ENCODE measurements around the gene NRAP. TPM values are rescaled to one million over a fixed set of nuclear protein-coding genes. Genes with fewer than 3 reads are reported as not detected.

NRAP gene
- total and polyA plus RNA-seq, 2 experiments from 2014 or later = not detected

- Histone ChIP-seq H3K4me3 (no peak overlapping the region), H4K20me1 (replicated peaks; ENCODE audit: insufficient read depth) (no peaks in the 10 kb centered on the region), H2AFZ (no peak overlapping the region), H3K27me3 (ENCODE audit: insufficient read depth) (no peaks in the 10 kb centered on the region), H3K9me2 (ENCODE audit: insufficient read depth) (no peaks in the 10 kb centered on the region), H3K4me2 (no peak overlapping the region), H3K4me1 (ENCODE audit: insufficient read depth) (no peaks in the 10 kb centered on the region), H3K79me2 (replicated peaks; ENCODE audit: insufficient read depth) (no peaks in the 10 kb centered on the region), H3F3A (replicated peaks; ENCODE audit: low read depth) (no peaks in the 10 kb centered on the region), H3K36me3 (ENCODE audit: insufficient read depth) (no peaks in the 10 kb centered on the region), H3K27ac (ENCODE audit: low read depth) (no peak overlapping the region)
- no peak for TF ChIP-seq CREB1 (CRISPR knock-in tag; IDR thresholded peaks at IDR 0.05; ENCODE audit: low read depth)
- TF ChIP-seq, protein P1, sequence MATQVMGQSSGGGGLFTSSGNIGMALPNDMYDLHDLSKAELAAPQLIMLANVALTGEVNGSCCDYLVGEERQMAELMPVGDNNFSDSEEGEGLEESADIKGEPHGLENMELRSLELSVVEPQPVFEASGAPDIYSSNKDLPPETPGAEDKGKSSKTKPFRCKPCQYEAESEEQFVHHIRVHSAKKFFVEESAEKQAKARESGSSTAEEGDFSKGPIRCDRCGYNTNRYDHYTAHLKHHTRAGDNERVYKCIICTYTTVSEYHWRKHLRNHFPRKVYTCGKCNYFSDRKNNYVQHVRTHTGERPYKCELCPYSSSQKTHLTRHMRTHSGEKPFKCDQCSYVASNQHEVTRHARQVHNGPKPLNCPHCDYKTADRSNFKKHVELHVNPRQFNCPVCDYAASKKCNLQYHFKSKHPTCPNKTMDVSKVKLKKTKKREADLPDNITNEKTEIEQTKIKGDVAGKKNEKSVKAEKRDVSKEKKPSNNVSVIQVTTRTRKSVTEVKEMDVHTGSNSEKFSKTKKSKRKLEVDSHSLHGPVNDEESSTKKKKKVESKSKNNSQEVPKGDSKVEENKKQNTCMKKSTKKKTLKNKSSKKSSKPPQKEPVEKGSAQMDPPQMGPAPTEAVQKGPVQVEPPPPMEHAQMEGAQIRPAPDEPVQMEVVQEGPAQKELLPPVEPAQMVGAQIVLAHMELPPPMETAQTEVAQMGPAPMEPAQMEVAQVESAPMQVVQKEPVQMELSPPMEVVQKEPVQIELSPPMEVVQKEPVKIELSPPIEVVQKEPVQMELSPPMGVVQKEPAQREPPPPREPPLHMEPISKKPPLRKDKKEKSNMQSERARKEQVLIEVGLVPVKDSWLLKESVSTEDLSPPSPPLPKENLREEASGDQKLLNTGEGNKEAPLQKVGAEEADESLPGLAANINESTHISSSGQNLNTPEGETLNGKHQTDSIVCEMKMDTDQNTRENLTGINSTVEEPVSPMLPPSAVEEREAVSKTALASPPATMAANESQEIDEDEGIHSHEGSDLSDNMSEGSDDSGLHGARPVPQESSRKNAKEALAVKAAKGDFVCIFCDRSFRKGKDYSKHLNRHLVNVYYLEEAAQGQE (IDR thresholded peaks at IDR 0.05; ENCODE audit: unreplicated experiment) = no peak
- TF ChIP-seq ZNF462 (CRISPR knock-in tag; IDR thresholded peaks at IDR 0.05) = no peak
- TF ChIP-seq ZNF331 (CRISPR knock-in tag; IDR thresholded peaks at IDR 0.05; ENCODE audit: low read depth) = no peak
- TF ChIP-seq ETS1 (IDR thresholded peaks at IDR 0.05) = no peak
- TF ChIP-seq JUNB (IDR thresholded peaks at IDR 0.05; ENCODE audit: unreplicated experiment) = no peak
- no peak for TF ChIP-seq EZH2 (IDR thresholded peaks at IDR 0.05; ENCODE audit: low read depth, unreplicated experiment)
- no peak for TF ChIP-seq STAT1 (IDR thresholded peaks at IDR 0.05; ENCODE audit: unreplicated experiment)
- TF ChIP-seq ZNF114 (CRISPR knock-in tag; IDR thresholded peaks at IDR 0.05) = no peak
- TF ChIP-seq NANOG (IDR thresholded peaks at IDR 0.05; ENCODE audit: borderline replicate concordance) = no peak
- TF ChIP-seq, protein P2, sequence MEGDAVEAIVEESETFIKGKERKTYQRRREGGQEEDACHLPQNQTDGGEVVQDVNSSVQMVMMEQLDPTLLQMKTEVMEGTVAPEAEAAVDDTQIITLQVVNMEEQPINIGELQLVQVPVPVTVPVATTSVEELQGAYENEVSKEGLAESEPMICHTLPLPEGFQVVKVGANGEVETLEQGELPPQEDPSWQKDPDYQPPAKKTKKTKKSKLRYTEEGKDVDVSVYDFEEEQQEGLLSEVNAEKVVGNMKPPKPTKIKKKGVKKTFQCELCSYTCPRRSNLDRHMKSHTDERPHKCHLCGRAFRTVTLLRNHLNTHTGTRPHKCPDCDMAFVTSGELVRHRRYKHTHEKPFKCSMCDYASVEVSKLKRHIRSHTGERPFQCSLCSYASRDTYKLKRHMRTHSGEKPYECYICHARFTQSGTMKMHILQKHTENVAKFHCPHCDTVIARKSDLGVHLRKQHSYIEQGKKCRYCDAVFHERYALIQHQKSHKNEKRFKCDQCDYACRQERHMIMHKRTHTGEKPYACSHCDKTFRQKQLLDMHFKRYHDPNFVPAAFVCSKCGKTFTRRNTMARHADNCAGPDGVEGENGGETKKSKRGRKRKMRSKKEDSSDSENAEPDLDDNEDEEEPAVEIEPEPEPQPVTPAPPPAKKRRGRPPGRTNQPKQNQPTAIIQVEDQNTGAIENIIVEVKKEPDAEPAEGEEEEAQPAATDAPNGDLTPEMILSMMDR (conservative IDR thresholded peaks at IDR 0.05; ENCODE audit: low read depth in 2 of 2) = no peak
- TF ChIP-seq POLR2AphosphoS5 (IDR thresholded peaks at IDR 0.05; ENCODE audit: low read depth) = no peak
- no peak for TF ChIP-seq EZH2phosphoT487 (IDR thresholded peaks at IDR 0.05; ENCODE audit: unreplicated experiment)
- H3K4me1 Mint-ChIP-seq = no peaks in the 10 kb centered on the region; the same call in 1 of the 3 replicates
- ATAC-seq (no peak), DNase-seq (ENCODE audit: low spot score) (no peak)
- no peaks in the 10 kb centered on the region for H3K36me3 Mint-ChIP-seq (ENCODE audit: low read depth)
- H3K4me3 Mint-ChIP-seq = no peak overlapping the region
- H3K27ac Mint-ChIP-seq = no peak overlapping the region
- H3K9me3 Mint-ChIP-seq = no peaks in the 10 kb centered on the region
- no peaks in the 10 kb centered on the region for H3K27me3 Mint-ChIP-seq (ENCODE audit: insufficient read depth, low read depth, poor library complexity)
Observed at GRCh38 chr10:113639966-113640365, 23.9 kb downstream of the NRAP start.

All from GM23338 (cell line).